ENCODE measurements around the gene CD44.

GRCh38 chr11:35276396-35277145, 137.6 kb downstream of the CD44 start:
- no peak for TF ChIP-seq CTCF (IDR thresholded peaks at IDR 0.05)
- TF ChIP-seq POLR2A (IDR thresholded peaks at IDR 0.05) = no peak

Measured in ovary (tissue), 3 donors.